Pons (tissue), 1 donor: ENCODE measurements around the gene RABGAP1L.
"Not testable (repeated sequence)": the region's sequence is repeated elsewhere in the genome, so short reads cannot be mapped to it uniquely, and the experiment has no call there.

Experiments used
- DNase-seq: peaks from one replicate; pipeline ENCODE4 v3.0.0-alpha.2; 2016; ENCODE audit warnings: low spot score

RABGAP1L gene

DNA sequence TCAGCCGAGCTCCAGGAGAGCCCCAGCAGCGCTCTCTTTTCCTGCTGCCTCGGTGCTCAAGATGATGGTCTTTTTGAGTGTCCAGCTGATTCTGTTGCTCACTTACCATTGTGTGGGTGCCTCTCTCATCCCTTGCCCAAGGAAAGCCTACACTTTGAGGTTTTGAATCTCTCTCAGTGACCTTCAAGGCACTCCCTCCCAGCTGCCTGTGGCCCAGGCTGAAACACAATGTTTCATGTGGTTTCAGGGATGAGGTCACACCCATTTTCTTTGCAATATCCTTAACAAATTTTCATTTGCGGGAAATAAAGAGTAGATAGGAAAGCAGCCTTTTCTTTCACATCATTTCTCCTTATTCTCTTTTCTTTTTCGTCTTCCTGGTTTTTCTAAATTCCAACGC lies 876.5 kb downstream of the RABGAP1L start:
- DNase-seq, result no peak

DNA sequence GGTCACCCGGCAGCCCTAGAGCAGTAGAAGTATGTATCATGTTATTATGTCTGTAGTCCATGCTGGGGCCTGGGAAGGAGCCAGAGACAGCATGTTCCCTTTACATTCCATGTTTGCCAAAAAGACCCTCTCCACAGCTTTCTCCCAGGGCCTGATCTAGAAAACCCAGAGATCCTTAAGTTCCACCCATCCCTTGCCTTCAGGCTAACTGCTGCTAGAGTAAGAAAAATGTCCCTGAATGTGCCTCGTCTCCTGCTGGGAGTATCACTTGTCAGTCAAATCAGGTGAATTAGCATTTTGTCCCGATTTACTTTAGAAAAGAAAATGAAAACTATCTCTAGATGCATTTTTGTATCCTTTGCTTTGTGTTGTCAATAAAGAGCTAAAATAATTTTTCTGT lies 877.2 kb downstream of the RABGAP1L start:
- DNase-seq, result no peak

DNA sequence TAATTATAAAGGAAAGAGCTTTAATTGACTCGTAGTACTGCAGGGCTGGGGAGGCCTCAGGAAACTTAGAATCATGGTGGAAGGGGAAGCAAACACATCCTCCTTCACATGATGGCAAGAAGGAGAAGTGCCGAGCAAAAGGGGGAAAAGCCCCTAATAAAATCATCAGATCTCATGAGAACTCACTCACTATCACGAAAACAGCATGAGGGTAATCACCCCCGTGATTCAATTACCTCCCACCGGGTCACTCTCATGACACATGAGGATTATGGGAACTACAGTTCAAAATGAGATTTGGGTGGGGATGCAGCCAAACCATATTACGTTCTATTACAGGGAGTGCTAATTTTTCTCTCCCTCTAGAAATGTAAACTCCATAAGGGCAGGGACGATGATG lies 878.1 kb downstream of the RABGAP1L start:
- DNase-seq, result no peak

DNA sequence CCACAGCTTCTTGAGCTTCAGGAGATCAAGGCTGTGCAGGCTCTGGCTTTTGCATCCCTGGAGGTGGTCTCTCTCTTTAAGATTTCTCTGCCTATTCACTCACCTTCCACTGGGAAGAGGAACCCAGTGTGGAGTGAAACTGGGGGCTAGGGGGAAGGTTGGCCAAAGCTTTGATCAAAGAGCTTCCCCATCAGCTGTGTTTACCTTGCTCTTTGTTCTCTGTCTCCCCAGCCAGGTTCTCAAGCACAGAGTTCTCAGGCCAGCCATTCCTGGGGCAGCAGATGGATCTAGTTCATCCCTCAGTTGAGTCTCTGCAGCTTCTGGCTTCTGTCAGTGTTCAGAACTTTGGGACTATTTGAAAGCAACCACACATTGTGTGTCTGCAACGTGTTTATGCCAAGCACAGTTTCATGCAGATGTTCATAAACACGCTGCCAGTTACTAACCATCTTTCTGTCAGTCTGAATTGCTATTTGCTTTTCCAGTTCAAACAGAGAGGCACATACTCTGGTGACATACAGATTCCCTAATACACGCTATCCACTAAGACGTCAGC lies 881.1 kb downstream of the RABGAP1L start:
- DNase-seq, result no peak

DNA sequence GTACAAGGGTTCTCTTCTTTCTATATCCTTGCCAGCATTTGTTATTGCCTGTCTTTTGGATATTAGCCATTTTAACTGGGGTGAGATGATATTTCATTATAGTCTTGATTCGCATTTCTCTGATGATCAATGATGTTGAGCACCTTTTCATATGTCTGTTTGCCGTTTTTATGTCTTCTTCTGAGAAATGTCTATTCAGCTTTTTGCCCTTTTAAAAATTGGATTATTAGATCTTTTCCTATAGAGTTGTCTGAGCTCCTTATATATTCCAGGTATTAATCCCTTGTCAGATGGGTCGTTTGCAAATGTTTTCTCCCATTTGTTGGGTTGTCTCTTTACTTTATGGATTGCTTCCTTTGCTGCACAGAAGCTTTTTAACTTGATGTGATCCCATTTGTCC lies 883.3 kb downstream of the RABGAP1L start:
- DNase-seq, result no peak

DNA sequence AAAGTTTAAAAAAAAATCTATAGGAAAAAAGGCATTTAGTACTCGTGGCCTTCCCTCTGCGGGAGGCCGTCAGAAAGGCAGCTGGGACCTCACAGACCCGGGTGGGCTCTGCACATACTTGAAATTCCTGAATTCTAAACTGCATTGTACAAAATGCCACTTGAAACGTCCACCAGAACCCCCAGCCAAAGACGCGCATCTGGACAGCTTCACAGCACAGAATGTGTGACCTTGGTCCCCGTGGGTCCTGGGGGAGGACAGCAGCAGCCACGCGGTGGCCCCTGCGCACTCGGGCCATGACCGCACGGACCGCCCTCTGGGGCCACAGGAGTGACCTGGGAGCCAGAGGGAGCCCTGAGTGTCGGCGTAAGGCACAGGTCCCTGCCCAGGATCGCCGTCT lies 884.5 kb downstream of the RABGAP1L start:
- no peak for DNase-seq

DNA sequence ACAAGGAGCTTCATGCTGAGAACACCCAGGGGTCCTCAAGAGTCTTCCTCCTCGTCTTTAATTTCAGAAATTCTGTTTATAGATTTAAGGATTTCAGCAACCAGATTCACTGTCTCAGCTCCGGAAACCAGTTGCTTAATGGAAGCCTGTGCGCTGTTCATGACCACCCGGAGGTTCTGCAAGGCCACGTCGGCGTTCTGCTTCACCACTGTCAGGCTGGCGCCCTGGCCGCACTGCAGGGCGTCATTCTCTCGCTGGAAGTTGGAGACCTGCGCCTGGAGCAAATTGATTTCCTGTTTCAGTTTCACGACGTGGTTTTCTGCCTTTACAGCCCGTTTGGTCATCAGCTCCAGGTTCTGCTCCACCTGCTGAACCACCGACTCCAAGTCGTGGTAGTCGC lies 885.3 kb downstream of the RABGAP1L start:
- DNase-seq, result not testable (repeated sequence)
